HG02840 (cell line): ENCODE results near the gene DST.

Source experiments
- ATAC-seq: cut with Tn5 transposase; IDR thresholded peaks from one replicate; pipeline ENCODE4 v1.9.1; 2021; ENCODE audit warnings: mild to moderate bottlenecking, moderate library complexity, moderate number of reproducible peaks; ENCODE audit not compliant: unreplicated experiment, low FRiP score

The DST gene

GRCh38 chr6:56540232-56541029 is 102.3 kb downstream of the DST start:
- no peak for ATAC-seq

- no peak for ATAC-seq
Measured at GRCh38 chr6:56539527-56540105, 103.1 kb downstream of the DST start.

GRCh38 chr6:56538851-56539250 is 103.8 kb downstream of the DST start:
- ATAC-seq: no peak

- ATAC-seq: no peak
Measured at GRCh38 chr6:56537223-56537770, 105.4 kb downstream of the DST start.

- ATAC-seq: no peak
Measured at GRCh38 chr6:56536536-56536935, 106.2 kb downstream of the DST start.

- no peak for ATAC-seq
Measured at GRCh38 chr6:56535626-56536025, 107.1 kb downstream of the DST start.

- ATAC-seq: no peak
Measured at GRCh38 chr6:56534680-56535419, 107.8 kb downstream of the DST start.

GRCh38 chr6:56532766-56533551 is 109.7 kb downstream of the DST start:
- no peak for ATAC-seq

GRCh38 chr6:56531839-56532595 is 110.7 kb downstream of the DST start:
- ATAC-seq: no peak

GRCh38 chr6:56529594-56530191 is 113.0 kb downstream of the DST start:
- no peak for ATAC-seq

GRCh38 chr6:56528412-56528841 is 114.3 kb downstream of the DST start:
- ATAC-seq: no peak

- ATAC-seq: no peak
Measured at GRCh38 chr6:56527934-56528333, 114.8 kb downstream of the DST start.

- no peak for ATAC-seq
Measured at GRCh38 chr6:56526860-56527544, 115.7 kb downstream of the DST start.

GRCh38 chr6:56525974-56526789 is 116.5 kb downstream of the DST start:
- ATAC-seq: no peak

- no peak for ATAC-seq
Measured at GRCh38 chr6:56524891-56525703, 117.6 kb downstream of the DST start.

GRCh38 chr6:56522495-56523270 is 120.0 kb downstream of the DST start:
- ATAC-seq: no peak
